Urothelium cell line (cell line): ENCODE measurements around the gene GDPD3.
"Not testable (repeated sequence)": the region's sequence is repeated elsewhere in the genome, so short reads cannot be mapped to it uniquely, and the experiment has no call there.

Experiments
- DNase-seq: peaks from one replicate; pipeline ENCODE4 v3.0.0; 2011; ENCODE audit warnings: low spot score, mixed read lengths
- FAIRE-seq: peaks from 2 replicates; lab custom pipeline; 2011; peaks lifted over from hg19 to GRCh38; lab: Jason Lieb, UNC

Gene GDPD3

DNA sequence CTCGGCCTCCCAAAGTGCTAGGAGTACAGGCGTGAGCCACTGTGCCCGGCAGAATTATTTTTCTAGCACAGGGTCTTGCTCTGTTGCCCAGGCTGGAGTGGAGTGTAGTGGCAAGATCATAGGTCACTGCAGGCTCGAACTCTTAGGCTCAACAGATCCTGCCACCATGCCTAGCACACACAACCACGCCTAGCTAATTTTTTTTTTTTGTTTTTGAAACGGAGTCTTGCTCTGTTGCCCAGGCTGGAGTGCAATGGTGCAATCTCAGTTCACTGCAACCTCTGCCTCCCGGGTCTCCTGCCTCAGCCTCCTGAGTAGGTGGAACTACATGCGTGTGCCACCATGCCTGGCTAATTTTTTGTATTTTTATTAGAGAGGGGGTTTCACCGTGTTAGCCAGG lies 12.4 kb upstream of the GDPD3 start:
- not testable (repeated sequence) for DNase-seq, FAIRE-seq

DNA sequence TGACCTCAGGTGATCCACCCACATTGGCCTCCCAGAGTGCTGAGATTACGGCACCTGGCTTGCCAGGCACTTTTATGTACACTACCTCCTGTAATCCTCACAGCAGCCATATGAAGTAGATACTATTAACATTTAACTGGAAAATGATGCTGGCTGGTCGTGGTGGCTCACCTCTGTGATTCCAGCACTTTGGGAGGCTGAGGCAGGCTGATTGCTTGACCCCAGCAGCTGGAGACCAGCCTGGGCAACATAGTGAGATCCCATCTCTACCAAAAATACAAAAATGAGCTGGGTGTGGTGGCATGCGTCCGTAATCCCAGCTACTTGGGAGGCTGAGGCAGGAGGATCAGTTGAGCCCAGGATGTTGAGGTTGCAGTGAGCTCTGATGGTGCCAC lies 11.6 kb upstream of the GDPD3 start:
- DNase-seq (no peak), FAIRE-seq (no peak)

DNA sequence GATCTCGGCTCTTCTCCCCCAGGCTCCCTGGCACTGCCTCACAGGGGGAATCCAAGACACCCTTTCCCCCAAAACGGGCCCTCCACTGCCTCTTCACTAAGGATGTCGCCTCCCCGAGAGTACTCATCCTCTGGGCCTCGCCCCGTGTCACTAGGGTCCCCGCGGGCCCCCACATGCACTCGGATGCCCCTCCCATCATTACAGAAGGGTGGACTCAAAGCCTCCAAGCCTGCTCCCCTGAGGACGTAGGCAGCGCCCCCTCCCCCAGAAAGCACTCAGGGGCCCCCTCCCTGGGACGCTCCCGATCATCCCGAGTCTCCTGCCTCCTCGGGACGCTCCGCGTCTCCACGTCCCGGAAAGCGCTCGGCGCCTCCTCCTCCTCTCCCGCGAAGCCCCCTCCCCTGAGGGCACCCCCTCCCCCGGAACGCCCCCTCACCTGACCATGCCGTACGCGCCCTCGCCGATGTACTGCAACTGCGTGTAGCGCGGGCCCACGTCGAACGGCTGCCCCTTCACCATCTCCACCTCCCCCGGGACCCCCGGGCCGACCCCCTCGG lies 9.3 kb upstream of the GDPD3 start:
- peak; percentile 19 for DNase-seq
- FAIRE-seq = no peak

DNA sequence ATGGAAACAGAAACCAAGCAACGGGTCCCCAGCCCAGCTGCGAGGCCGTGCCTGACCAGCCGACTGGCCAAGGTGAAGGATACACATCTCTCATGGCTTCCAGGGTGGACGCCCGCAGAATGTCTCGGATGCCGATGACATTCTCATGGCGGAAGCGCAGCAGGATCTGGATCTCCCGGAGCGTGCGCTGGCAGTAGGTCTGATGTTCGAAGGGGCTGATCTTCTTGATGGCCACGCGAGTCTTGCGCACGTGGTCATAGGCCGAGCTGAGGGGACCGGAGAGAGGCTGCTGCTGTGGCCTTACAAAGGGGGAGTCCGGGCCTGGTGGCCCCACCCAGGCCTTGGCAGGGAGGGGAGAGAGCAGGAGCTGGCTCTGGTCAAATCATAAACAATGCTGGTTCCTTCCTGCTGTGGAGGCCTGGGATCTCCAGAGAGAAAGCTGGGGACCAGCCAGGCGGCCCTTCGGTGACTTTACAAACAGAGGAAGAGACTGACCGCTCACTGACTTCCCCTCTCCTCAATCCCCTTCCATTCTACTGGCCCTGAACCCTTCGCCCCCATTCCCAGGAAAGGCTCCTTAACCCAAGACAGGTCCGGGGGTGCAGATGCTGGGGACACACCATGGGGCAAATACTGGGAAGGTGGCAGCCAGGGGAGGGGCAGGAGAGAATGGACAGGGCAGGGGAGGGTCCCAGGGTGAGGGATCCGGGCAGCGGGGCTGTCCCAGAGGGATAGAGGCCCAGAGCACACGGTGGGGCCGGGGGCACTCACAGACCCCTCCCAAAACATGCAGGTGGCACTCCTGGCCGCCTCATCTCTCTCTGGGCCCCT lies 8.6 kb upstream of the GDPD3 start:
- FAIRE-seq (no peak), DNase-seq (no peak)

DNA sequence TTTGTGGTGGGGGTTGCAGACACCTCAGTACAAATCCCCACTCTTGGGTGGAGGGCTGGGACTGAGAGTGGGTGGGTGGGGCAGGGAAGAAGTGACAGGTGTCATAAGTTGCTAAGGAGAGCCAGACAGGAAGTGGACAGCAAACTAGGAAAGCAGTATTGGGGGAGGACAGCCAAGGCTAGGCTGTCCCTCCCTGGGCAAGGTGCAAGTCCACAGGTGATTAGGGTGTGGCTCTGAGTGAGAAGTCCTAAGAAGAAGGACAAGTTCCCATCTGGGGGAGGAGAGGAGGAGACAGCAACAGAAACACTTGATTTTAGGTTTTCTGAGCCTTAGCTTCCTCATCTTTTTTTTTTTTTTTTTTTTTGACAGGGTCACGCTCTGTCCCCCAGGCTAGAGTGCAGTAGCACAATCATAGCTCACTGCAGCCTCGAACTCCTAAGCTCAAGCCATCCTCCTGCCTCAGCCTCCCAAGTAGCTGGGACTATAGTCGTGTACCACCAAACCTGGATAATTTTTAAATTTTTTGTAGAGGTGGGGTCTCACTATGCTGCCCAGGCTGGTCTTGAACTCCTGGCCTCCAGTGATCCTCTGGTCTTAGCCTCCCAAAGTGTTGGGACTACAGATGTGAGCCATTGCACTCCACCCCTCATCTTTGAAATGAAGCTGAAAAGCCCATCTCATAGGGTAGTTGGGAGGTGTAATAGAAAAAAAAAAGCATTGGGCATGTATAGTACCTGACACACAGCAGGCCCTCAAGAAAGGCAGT lies 7.2 kb upstream of the GDPD3 start:
- FAIRE-seq = no peak
- DNase-seq = no peak

DNA sequence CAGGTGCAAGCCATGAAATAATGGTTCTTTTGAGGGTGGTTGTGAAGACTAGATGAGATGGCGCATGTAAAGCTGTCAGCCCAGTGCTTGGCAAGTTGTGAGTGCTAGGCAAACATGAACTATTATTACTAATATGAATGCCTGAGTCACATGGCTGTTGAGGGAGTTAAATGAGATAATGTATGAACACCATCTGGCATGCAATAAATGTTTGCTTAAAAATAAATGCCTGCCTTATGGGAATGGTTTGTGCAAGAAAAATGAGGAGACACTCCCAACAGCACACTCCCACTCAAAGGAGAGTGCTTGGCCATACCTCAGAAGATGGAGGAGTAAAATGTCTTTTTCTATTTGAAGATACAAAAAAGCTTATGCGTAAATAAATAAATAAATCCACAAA lies 6.1 kb upstream of the GDPD3 start:
- no peak for FAIRE-seq
- DNase-seq = no peak

DNA sequence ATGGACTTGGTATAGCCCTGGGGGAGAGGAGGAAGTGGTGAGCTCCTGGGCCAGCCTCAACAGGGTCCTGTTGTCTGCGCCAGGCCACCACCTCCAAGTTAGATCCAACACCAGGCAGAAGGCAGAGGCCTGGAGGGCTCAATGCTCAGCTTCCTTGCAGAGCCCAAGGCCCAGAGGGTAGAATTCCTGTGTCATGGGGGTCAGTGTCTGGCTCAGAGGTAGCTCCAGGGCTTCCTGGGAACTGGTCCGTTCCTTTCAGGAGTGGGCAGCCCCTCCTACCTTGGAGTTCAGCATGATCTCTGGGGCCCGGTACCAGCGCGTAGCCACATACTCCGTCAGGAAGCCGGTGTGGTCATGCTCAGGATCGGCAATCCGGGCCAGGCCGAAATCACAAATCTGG lies 4.4 kb upstream of the GDPD3 start:
- FAIRE-seq (no peak), DNase-seq (no peak)

DNA sequence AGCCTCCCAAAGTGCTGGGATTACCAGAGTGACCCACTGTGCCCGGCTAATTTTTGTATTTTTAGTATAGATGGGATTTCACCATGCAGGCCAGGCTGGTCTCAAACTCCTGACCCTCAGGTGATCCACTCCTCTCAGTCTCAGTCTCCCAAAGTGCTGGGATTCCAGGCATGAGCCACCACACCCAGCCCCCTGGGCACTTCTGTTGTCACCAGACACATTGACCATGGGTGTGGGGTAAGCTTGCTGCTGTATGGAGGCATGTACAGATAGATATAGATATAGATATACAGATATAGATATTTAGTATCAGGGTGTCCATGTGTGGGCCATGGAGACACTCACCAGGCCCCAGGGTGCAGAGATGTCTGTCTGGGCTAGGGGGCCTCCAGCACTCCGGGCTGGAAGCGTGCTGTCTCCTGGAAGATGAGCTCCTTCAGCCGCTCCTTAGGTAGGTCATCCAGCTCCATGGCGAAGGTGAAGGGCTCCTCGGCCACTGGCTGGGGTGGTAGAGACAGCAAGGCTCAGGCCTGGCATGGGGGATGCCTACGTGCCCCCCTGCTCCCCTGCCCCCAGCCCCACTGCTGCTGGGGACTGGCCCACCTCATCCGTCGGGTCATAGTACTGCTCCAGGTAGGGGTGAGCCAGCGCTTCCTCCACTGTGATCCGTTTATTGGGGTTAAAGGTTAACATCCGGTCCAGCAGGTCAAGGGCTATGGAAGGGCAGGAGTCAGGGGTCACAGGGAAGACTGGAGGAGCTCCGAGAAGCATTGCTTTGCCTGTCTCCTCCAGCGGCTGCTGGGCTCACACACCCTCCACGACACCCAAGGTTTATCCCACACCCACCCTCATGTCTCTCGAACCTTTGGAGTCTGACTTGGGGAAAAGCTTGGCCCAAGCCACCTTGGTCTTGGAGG lies 3.2 kb upstream of the GDPD3 start:
- FAIRE-seq (no peak), DNase-seq (no peak)

DNA sequence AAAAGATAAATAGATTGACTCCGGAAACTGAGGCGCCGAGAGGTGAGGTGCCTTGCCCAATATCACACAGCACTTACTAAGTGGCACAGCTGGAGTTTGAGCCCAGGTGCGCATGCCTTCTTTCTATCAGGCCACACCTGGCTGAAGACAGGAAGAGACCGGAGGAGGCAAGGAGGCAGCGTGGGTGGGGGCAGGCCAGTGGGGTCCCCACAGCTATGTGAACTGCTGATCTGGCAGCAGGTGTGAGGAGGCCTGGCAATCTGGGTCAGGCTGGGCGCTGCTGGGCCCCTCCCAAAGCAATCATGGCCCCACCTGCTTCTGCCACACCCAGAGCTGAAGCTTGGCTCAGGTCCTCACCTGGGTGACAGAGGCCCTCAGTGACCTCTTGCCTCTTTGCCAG lies 1.9 kb upstream of the GDPD3 start:
- DNase-seq (no peak), FAIRE-seq (no peak)

DNA sequence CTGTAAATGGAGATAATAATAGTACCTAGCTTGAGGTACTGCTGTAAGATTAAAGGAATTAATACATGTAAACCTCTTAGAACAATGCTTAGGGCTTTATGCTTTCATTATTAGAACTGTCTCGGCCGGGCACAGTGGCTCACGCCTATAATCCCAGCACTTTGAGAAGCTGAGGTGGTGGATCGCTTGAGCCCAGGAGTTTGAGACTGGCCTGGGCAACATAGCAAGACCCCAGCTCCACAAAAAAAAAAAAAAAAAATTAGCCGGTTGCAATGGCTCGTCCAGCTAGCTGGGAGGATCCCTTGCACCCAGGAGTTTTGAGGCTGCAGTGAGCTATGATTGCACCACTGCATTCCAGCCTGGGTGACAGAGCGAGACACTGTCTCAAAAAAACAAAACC lies 1.5 kb upstream of the GDPD3 start:
- not testable (repeated sequence) for DNase-seq, FAIRE-seq

DNA sequence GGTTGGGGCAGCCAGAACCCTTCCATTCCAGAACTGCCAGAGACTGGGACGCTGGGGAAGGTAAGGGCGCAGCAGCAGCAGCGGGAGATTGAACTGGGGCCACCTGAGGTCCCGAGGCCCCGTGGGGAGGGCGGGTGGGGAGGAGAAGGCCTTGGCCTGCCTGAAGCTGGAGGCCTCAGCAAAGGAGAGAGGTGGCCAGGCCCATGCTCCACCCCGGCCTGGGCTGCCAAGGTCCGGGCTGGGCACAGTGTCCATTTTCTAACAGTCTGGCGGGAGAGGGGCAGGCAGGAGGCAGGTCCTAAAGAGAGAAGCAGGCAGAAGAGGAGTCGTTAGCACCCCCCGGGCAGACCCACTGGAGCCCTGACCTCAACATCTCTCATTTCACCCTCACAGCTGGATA lies 1.1 kb upstream of the GDPD3 start:
- DNase-seq (no peak), FAIRE-seq (no peak)

DNA sequence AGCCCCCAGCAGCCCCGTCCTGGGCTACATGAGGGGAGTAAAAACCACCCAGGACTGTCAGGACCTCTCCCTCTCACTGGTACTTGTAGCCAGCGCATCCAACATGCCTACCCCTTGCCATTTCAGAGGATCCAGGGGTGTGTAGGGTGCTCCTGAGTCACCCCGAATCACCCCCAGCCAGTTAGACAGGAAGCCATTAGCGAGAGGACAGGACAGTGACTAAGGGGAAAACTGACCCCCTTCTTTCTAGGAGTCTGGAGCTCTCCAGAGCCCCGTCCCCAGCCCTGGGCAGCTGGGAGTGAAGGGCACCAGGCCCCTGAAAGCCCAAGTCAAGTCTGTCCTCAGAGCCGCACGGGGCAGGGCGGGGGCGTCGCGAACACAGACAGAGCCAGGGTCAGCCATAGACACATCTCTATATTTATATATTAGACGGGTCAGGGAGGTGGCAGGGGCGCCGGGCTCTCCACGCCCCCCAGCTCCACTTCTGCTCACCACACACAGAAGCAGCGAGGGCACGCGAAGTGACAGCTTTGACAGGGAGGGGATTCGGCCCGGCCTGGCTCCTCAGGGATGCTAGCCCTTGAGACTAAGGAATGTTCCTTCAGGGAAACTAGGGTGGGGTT lies 485 bp upstream of the GDPD3 start:
- DNase-seq (no peak), FAIRE-seq (no peak)

DNA sequence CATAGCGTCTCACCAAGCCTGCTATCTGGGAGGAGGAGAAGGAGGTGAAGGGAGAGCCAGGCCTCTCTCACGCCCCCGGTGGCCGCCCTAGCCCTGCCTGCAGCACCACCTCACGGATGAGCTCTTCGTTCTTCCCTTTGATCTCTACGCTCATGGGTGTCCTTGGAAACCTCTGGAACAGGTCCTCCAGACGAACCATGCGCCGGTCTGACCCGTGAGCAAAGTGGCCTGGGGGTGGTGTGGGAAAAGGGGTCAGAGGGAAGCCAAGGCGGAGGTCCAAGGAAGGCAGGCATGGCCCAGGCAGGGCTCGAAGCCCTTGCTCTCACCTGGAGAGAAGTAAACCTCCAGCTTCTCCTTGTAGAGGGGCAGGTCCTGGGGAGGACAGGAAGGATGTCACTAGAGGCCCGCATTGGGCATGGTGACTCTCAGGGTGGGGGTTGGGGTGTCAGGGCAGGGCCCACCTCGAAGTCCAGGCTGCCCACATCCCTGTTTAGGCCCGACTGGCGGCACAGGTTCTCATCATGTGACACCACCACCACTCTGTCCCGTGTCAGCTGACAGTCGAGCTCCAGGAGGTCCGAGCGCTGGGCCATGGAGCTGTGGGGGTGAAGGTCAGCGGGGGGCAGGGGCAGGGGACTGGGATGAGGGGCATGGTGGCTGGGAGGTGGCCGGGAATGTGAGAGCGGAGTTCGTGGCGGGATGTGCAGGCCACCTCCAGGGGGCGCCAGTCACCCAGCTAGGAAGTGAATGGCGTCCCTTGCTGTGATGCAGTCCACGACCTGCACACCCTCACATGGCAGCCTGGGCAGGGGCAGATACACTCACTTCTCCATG lies 923 bp downstream of the GDPD3 start:
- FAIRE-seq (no peak), DNase-seq (peak; percentile 67)

DNA sequence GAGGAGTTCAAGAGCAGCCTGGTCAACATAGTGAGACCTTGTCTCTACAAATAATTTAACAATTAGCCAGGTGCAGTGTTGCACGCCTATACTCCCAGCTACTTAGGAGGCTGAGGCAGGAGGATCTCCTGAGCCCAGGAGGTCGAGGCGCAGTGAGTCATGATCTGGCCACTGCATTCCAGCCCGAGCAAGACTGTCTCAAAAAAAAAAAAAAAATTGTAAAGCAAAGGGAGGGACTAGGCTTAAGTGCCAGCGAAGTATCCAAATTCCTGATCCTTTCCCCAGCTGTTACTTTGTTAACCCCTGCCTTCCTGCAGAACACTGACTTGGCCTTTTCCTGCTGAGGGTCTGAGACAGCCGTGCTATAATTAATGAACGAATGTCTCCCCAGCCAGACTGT lies 2.7 kb downstream of the GDPD3 start:
- no peak for DNase-seq
- no peak for FAIRE-seq

DNA sequence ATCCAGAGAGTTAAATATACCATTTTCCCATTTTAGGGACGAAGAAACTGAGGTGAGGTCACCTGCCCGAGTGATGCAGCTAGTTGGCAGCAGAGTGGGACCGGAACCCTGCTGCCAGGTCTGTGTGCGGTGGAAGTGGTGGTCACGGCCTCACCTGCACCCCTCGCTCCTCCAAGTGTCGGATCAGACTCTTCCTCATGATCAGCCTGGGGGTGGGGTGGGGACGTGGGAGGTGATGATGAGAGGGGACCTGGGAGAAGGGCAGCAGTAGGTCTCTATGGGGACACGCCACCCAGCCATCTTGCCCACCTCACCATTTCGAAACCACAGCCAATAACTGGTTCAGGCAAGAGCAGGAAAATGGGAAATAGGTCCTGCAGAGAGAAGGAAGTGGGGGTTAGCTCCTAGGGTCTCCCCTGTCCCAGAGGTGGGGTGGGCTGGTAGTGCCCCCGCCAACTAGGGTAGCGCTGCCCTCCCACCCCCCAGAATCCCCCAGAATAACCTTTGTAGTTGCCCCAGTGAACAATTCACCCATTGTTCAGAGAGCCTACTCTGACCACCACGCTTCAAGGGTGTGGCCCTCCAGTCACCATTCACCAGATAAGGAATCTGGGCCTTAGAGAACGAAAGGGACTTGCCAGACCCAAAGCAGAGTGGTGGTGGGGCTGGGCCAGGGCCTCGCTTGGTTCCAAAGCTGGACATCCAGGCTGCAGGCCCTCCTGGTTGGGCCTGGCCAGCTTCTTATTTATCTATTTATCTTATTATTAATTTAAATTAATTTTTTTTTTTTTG lies 5.1 kb downstream of the GDPD3 start:
- DNase-seq (no peak), FAIRE-seq (no peak)

DNA sequence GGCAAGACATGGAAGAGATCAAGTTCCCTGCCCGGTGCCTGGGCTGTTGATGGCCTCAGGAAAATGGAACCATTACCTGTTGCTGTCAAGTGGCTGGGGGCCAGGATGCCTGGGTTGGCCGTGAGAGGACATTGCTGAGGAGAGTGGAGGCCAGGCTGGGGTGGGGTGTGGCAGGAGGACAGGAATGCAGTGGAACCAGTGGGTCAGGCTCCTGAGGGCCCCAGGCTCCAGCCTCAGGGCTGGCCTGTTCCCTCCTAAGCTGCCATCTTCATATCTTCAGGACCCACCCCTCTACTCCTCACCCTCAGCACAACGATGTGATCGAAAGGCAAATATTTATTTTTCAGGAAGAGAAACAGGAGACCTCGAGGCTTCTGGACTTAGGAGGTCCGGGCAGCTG lies 8.8 kb downstream of the GDPD3 start:
- DNase-seq (no peak), FAIRE-seq (no peak)

DNA sequence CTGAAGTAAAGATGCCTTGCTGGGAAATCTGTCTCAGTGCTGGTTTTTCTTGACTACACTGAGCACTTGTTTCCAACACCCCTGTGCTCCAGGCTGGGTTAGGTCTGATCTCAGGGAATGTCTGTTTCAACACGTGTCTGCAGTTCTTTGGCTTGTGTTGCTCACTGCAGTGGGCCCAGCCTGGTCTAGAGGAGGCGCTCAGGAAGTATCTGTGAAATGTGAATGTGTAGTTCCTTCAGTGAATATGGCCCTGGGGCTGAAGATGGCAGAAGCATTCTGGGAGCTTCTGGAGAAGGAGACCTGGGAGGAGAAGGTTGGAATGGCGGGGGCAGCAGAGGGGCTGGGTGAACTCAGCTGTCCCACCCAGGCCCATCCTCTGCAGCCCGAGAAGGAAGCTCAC lies 9.2 kb downstream of the GDPD3 start:
- no peak for FAIRE-seq
- no peak for DNase-seq

DNA sequence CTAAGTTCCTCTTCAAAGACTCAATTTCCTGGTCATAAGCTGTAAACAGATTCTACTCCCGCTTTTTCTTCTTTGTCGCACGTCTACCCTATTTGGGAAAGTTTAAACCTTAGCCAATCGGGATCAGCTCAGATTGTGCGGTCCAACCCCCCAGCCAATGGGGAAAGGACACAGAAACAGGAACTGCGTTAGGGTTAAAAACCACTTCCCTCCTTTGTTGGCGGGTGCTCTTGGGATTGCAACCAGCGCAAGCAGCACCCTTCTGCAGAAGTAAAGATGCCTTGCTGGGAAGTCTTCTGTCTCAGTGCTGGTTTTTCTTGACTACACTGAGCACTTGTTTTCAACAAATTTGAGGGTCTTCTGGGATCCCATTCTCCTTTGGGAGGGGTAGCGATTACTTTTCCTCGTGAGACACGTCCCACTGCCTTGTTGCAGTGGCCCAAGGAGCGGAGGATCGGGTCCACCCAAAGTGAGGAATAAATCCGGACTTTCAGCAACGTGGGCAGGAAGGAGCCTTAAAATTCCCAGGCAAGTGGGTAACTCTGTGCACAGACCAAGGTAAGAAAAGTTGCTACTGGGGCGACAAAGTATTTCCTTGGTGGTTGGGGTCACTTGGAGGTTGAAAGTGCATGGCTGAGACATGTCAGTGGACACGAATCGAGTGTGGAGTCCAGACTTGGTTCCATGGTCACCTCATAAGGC lies 16.3 kb downstream of the GDPD3 start:
- no peak for FAIRE-seq
- DNase-seq = no peak
